ENCODE measurements around the gene SAMD14. TPM values are rescaled to one million over a fixed set of nuclear protein-coding genes. Genes with fewer than 3 reads are reported as not detected.

The SAMD14 gene
- total RNA-seq, 1 donor from 2014 or later: 21.5 TPM

- Histone ChIP-seq H3K9me3 (no peaks in the 10 kb centered on the region), H3K27me3 (no peaks in the 10 kb centered on the region), H3K36me3 (peaks cover 59% of the 10 kb centered on the region), H3K4me3 (no peak overlapping the region), H3K27ac (no peak overlapping the region), H3K4me1 (peaks cover 5% of the 10 kb centered on the region)
- no peak for TF ChIP-seq CTCF (IDR thresholded peaks at IDR 0.05)
- ATAC-seq: no peak
- DNase-seq: peak; percentile 61
- intact Hi-C loops (cut with DNase I): no loop called here
These were observed 5.5 kb upstream of the SAMD14 start for GRCh38 chr17:50135316-50136095.

GRCh38 chr17:50134206-50135110 is 4.5 kb upstream of the SAMD14 start:
- no peak for TF ChIP-seq CTCF (IDR thresholded peaks at IDR 0.05)
- intact Hi-C loops (cut with DNase I): no loop called here
- H3K9me3 ChIP-seq: no peaks in the 10 kb centered on the region
- DNase-seq (no peak), ATAC-seq (no peak)
- H3K27me3 ChIP-seq: peaks cover under 1% of the 10 kb centered on the region
- peaks cover 50% of the 10 kb centered on the region for H3K36me3 ChIP-seq
- no peak overlapping the region for H3K27ac ChIP-seq
- H3K4me1 ChIP-seq: peaks cover 4% of the 10 kb centered on the region
- H3K4me3 ChIP-seq: no peak overlapping the region

GRCh38 chr17:50133769-50134099 is 3.8 kb upstream of the SAMD14 start:
- Histone ChIP-seq H3K36me3 (peaks cover 43% of the 10 kb centered on the region), H3K27ac (no peak overlapping the region), H3K4me1 (peaks cover 11% of the 10 kb centered on the region), H3K4me3 (no peak overlapping the region), H3K9me3 (no peaks in the 10 kb centered on the region), H3K27me3 (peaks cover 5% of the 10 kb centered on the region)
- ATAC-seq: no peak
- TF ChIP-seq CTCF (IDR thresholded peaks at IDR 0.05): no peak
- DNase-seq: peak; percentile 63
- intact Hi-C loops (cut with DNase I): no loop called here

GRCh38 chr17:50133028-50133768 is 3.2 kb upstream of the SAMD14 start:
- H3K9me3 ChIP-seq: no peaks in the 10 kb centered on the region
- TF ChIP-seq CTCF (IDR thresholded peaks at IDR 0.05): no peak
- peaks cover 11% of the 10 kb centered on the region for H3K4me1 ChIP-seq
- peak; percentile 33 for ATAC-seq
- no peak overlapping the region for H3K4me3 ChIP-seq
- intact Hi-C loops (cut with DNase I): no loop called here
- H3K36me3 ChIP-seq: peaks cover 38% of the 10 kb centered on the region
- peak; percentile 65 for DNase-seq
- H3K27me3 ChIP-seq: peaks cover 5% of the 10 kb centered on the region
- no peak overlapping the region for H3K27ac ChIP-seq

- no peak for ATAC-seq
- Histone ChIP-seq H3K27ac (no peak overlapping the region), H3K4me1 (peaks cover 18% of the 10 kb centered on the region), H3K4me3 (no peak overlapping the region), H3K36me3 (peaks cover 28% of the 10 kb centered on the region), H3K9me3 (no peaks in the 10 kb centered on the region), H3K27me3 (peaks cover 5% of the 10 kb centered on the region)
- TF ChIP-seq CTCF (IDR thresholded peaks at IDR 0.05): no peak
- DNase-seq: no peak
- intact Hi-C loops (cut with DNase I): no loop called here
These were observed 2.3 kb upstream of the SAMD14 start for GRCh38 chr17:50132104-50132794.
